ENCODE results near the gene SLC4A4.

GRCh38 chr4:71304289-71304850 lies 34.5 kb upstream of the SLC4A4 start:
- no peak for TF ChIP-seq CTCF (IDR thresholded peaks at IDR 0.05)
- no peak for TF ChIP-seq ZFX (IDR thresholded peaks at IDR 0.05; ENCODE audit: borderline replicate concordance)

Measured in 22Rv1 (cell line).